Endothelial cell of umbilical vein (primary cell): ENCODE results near the gene B3GAT1. TPM values are rescaled to one million over a fixed set of nuclear protein-coding genes. Genes with fewer than 3 reads are reported as not detected.

Experiments used
- BruUV-seq: library from RNA; stranded (reverse); fragments of 400-500 nt; replicated peaks from 2 replicates; lab custom pipeline; 2021; lab: Mats Ljungman, UMichigan
- CTCF ChIA-PET: fragments of 300-600, 350-600 bp; sonication (Branson Sonifier 250); formaldehyde crosslinking; loops from one replicate; lab custom pipeline; 2021; ENCODE audit warnings: antibody characterized with exemption, inconsistent platforms; lab: Charles Lee
- POLR2A ChIA-PET: fragments of 300-600, 350-600 bp; sonication (Branson Sonifier 250); formaldehyde crosslinking; loops from one replicate; lab custom pipeline; 2021; ENCODE audit warnings: antibody characterized with exemption, inconsistent platforms; lab: Charles Lee
- DNase-seq: peaks from one replicate; pipeline ENCODE4 v3.0.0-alpha.2; 2011; ENCODE audit warnings: low read depth, low spot score
- FAIRE-seq: peaks from 2 replicates; lab custom pipeline; 2011; peaks lifted over from hg19 to GRCh38; lab: Jason Lieb, UNC
- H2AFZ ChIP-seq: 2 replicates; pipeline ENCODE4 v1.6.0; 2012; ENCODE audit warnings: low read depth, low read length, control low read depth, inconsistent platforms
- H3K27ac ChIP-seq: 2 replicates; pipeline ENCODE4 v1.5.1; 2011; ENCODE audit warnings: low read depth, mild to moderate bottlenecking, control low read depth, low read length, moderate library complexity; ENCODE audit not compliant: insufficient read depth
- H3K27me3 ChIP-seq, 2 experiments: 2 replicates each; pipeline versions ENCODE4 v1.6.0 to v1.6.1; 2011; ENCODE audit warnings: low read length in 2 of 2, mixed read lengths in 1 of 2; ENCODE audit not compliant: control insufficient read depth in 2 of 2, insufficient read depth in 2 of 2
- H3K36me3 ChIP-seq, 2 experiments: 2 replicates in 1 of 2; 3 replicates in 1 of 2; pipeline ENCODE4 v1.5.1; 2011; ENCODE audit warnings: low read length in 2 of 2, mild to moderate bottlenecking in 1 of 2, moderate library complexity in 1 of 2; ENCODE audit not compliant: control insufficient read depth in 2 of 2, insufficient read depth in 2 of 2; ENCODE audit errors: extremely low read depth in 1 of 2
- H3K4me1 ChIP-seq: 3 replicates; pipeline ENCODE4 v1.5.1; 2011; ENCODE audit warnings: mild to moderate bottlenecking, low read length; ENCODE audit not compliant: control insufficient read depth, insufficient read depth; ENCODE audit errors: extremely low read depth
- H3K4me2 ChIP-seq: 2 replicates; pipeline ENCODE4 v1.6.1; 2011; ENCODE audit warnings: low read length, control low read depth, mixed read lengths; ENCODE audit not compliant: insufficient read depth
- H3K4me3 ChIP-seq, 3 experiments: fragments of 200-600 bp in 1 of 3; sonication (generic), shearing (Covaris generic) in 1 of 3; replicated peaks in 1 of 3; 2 replicates each; pipeline ENCODE4 v1.5.1; 2011 to 2016; ENCODE audit warnings: control low read depth in 3 of 3, low read length in 3 of 3, mild to moderate bottlenecking in 2 of 3, inconsistent platforms in 1 of 3, low read depth in 1 of 3, moderate library complexity in 1 of 3; ENCODE audit not compliant: insufficient read depth in 1 of 3
- H3K79me2 ChIP-seq: 2 replicates; pipeline ENCODE4 v1.6.0; 2012; ENCODE audit warnings: low read length, inconsistent platforms; ENCODE audit not compliant: control insufficient read depth, insufficient read depth
- H3K9ac ChIP-seq: replicated peaks from 2 replicates; pipeline ENCODE3; 2011; ENCODE audit warnings: low read length, control low read depth; ENCODE audit not compliant: insufficient read depth; ENCODE audit errors: extremely low read depth
- H3K9me1 ChIP-seq: replicated peaks from 3 replicates; pipeline ENCODE4 v1.6.0; 2011; ENCODE audit warnings: mild to moderate bottlenecking, low read length; ENCODE audit not compliant: control insufficient read depth, insufficient read depth; ENCODE audit errors: extremely low read depth
- H3K9me3 ChIP-seq: replicated peaks from 2 replicates; pipeline ENCODE4 v1.5.1; 2012; ENCODE audit warnings: low read length, inconsistent platforms; ENCODE audit not compliant: control insufficient read depth, insufficient read depth
- H4K20me1 ChIP-seq: replicated peaks from 2 replicates; pipeline ENCODE3; 2011; ENCODE audit warnings: mild to moderate bottlenecking, low read length; ENCODE audit not compliant: control insufficient read depth, insufficient read depth; ENCODE audit errors: extremely low read depth
- CTCF ChIP-seq, 2 donors: IDR thresholded peaks; 1 replicate in 1 of 2; 2 replicates in 1 of 2; pipeline ENCODE4 v1.5.1; 2011; ENCODE audit warnings: low read length in 2 of 2, mild to moderate bottlenecking in 2 of 2, moderate library complexity in 2 of 2, control low read depth in 1 of 2, inconsistent platforms in 1 of 2, low read depth in 1 of 2; ENCODE audit not compliant: insufficient read depth in 1 of 2; ENCODE audit errors: extremely low read depth in 1 of 2
- EZH2 ChIP-seq: IDR thresholded peaks from 2 replicates; pipeline ENCODE4 v1.6.1; 2012; ENCODE audit warnings: borderline replicate concordance, low read depth, mild to moderate bottlenecking, moderate library complexity, low read length, inconsistent platforms; ENCODE audit not compliant: severe bottlenecking
- FOS ChIP-seq: IDR thresholded peaks from 2 replicates; pipeline ENCODE4 v1.6.1; 2011; ENCODE audit warnings: mild to moderate bottlenecking, low read length, moderate library complexity, borderline replicate concordance; ENCODE audit not compliant: insufficient read depth
- GATA2 ChIP-seq: IDR thresholded peaks from 2 replicates; pipeline ENCODE4 v1.7.0; 2011; ENCODE audit warnings: low read depth, mild to moderate bottlenecking, moderate library complexity, mixed read lengths, low read length; ENCODE audit not compliant: insufficient read length, insufficient read depth
- JUN ChIP-seq: IDR thresholded peaks from 2 replicates; pipeline ENCODE4 v1.6.1; 2011; ENCODE audit warnings: borderline replicate concordance, low read depth; ENCODE audit not compliant: insufficient read length, insufficient read depth
- MAX ChIP-seq: IDR thresholded peaks from 2 replicates; pipeline ENCODE4 v1.6.1; 2011; ENCODE audit not compliant: insufficient read depth, insufficient read length
- MYC ChIP-seq: IDR thresholded peaks from one replicate; pipeline ENCODE4 v1.6.1; 2011; ENCODE audit warnings: mild to moderate bottlenecking, low read depth, low read length
- POLR2A ChIP-seq: IDR thresholded peaks from 2 replicates; pipeline ENCODE4 v1.6.1; 2012; ENCODE audit warnings: low read depth, mild to moderate bottlenecking, control low read depth, low read length
- POLR2AphosphoS5 ChIP-seq: IDR thresholded peaks from 2 replicates; pipeline ENCODE4 v1.6.1; 2012; ENCODE audit warnings: low read depth, mild to moderate bottlenecking, control low read depth, low read length, moderate library complexity; ENCODE audit not compliant: insufficient read depth
- dilution Hi-C: fragments of 300-500 bp; cut with MboI; formaldehyde crosslinking; loops from one replicate; pipeline ENCODE4 v1.15.0; 2019; ENCODE audit warnings: low sequenced_read_pairs; ENCODE audit not compliant: extremely low pct_ligation_motif_present
- intact Hi-C: fragments of 100-400 bp; cut with micrococcal nuclease; formaldehyde crosslinking; loops from one replicate; pipeline ENCODE4 v1.10.0; 2022
- polyA plus RNA-seq, 4 experiments: library from polyadenylated mRNA; depleted of rRNA in 3 of 4; stranded (reverse) in 3 of 4; unstranded in 1 of 4; fragments of >200 nt; gene quantifications; 2 replicates each; pipeline versions ENCODE4 v1.2.1 to v1.2.3, GENCODE V29; 2011 to 2012; ENCODE audit warnings: missing spikeins in 1 of 4
- total RNA-seq: library from RNA; stranded (reverse); gene quantifications from 2 replicates; pipeline ENCODE4 v1.2.3, GENCODE V29; 2021

The B3GAT1 gene
- total and polyA plus RNA-seq, 2 donors (not counting 3 experiments of a cell fraction or from before 2014, with no cell fraction given) = 0.01 TPM; not detected in 1

DNA sequence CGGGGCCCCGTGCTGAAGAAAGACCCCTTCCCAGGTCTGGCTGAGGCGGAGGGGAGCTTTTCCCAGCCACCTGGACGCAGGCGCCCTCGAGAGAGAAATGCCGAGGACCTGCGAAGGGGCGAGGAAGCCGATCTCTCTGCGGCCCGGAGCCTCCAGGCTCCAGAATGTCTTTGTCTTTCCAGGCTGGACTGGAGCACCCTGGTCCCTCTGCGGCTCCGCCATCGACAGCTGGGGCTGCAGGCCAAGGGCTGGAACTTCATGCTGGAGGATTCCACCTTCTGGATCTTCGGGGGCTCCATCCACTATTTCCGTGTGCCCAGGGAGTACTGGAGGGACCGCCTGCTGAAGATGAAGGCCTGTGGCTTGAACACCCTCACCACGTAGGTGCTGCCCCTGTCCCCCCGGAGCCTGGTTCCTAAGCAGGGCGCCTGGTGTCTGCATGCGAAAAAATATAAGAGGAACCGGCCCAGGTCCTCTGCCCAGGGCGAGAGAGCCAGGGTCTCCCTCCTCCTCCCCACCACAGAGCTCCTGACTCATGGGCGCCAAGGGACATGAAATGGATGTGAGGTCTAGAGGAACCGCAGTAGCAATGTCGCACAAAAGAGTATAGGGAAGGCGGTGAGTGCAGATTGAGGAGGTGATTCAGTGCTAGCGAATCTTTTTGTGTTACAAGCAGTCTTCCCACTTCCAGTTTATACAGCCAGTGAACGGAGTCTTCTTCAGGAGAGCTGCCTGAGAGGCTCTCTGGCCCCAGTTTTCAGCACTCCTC is 69.3 kb downstream of the B3GAT1 start:
- Histone ChIP-seq H3K9ac (no peak overlapping the region), H3K4me1 (no peaks in the 10 kb centered on the region), H3K9me3 (no peaks in the 10 kb centered on the region), H3K27me3 (no peaks in the 10 kb centered on the region), H3K4me3 (no peak overlapping the region), H3K27ac (no peak overlapping the region), H3K79me2 (no peaks in the 10 kb centered on the region), H3K4me2 (no peak overlapping the region), H3K9me1 (no peaks in the 10 kb centered on the region), H3K36me3 (no peaks in the 10 kb centered on the region), H2AFZ (no peak overlapping the region), H4K20me1 (no peaks in the 10 kb centered on the region)
- DNase-seq (no peak), FAIRE-seq (no peak)
- intact Hi-C loops (no loop called here), dilution Hi-C loops (no loop called here)
- BruUV-seq = no TSS peak
- POLR2A ChIA-PET = no interaction called here
- CTCF ChIA-PET = no interaction called here
- no peak for TF ChIP-seq FOS
- TF ChIP-seq MYC = no peak
- no peak for TF ChIP-seq GATA2
- no peak for TF ChIP-seq EZH2
- TF ChIP-seq JUN = no peak
- TF ChIP-seq POLR2AphosphoS5 = no peak
- TF ChIP-seq MAX = no peak
- no peak for TF ChIP-seq POLR2A
- TF ChIP-seq CTCF (IDR thresholded peaks at IDR 0.05; ENCODE audit: extremely low read depth in 1 of 2, insufficient read depth in 1 of 2, low read depth in 1 of 2, low read length in 2 of 2) = no peak
